HCT116 (cell line): Measurements from ENCODE around the gene FNIP2. TPM values are rescaled to one million over a fixed set of nuclear protein-coding genes. Genes with fewer than 3 reads are reported as not detected.

Experiments used
- ATAC-seq: fragments of 200-7000 bp; cut with Tn5 transposase; 2 replicates; pipeline ENCODE4 v1.9.1; 2020; ENCODE audit warnings: mild to moderate bottlenecking, moderate library complexity
- BruUV-seq: library from RNA; stranded (reverse); fragments of 400-500 nt; replicated peaks from 2 replicates; lab custom pipeline; 2021; lab: Mats Ljungman, UMichigan
- CTCF ChIA-PET: fragments of 300-600 bp; sonication (Branson Sonifier 250); formaldehyde crosslinking; loops from one replicate; lab custom pipeline; 2021; ENCODE audit warnings: antibody characterized with exemption; lab: Charles Lee
- POLR2A ChIA-PET: fragments of 300-600, 350-600 bp; sonication (Branson Sonifier 250); formaldehyde crosslinking; loops from one replicate; lab custom pipeline; 2021; ENCODE audit warnings: antibody characterized with exemption; lab: Charles Lee
- RAD21 ChIA-PET, 2 experiments: fragments of 300-600 bp; sonication (Branson Sonifier 250); formaldehyde crosslinking; loops; one replicate each; lab custom pipeline; 2023; ENCODE audit warnings: low total read pairs in 2 of 2; ENCODE audit not compliant: uncharacterized antibody in 2 of 2, unreplicated experiment in 2 of 2, low non-redundant PET in 1 of 2; lab: Charles Lee
- DNase-seq: peaks from one replicate; pipeline ENCODE4 v3.0.0-alpha.2; 2010; ENCODE audit warnings: low read depth, low spot score
- H2AFZ ChIP-seq: fragments of 200-600 bp; shearing (Covaris generic), sonication (generic); 2 replicates; pipeline ENCODE4 v1.6.1; 2017; ENCODE audit warnings: low read depth, mixed run types, mixed read lengths, antibody characterized with exemption, low read length; ENCODE audit not compliant: poor library complexity, severe bottlenecking
- H3K27ac ChIP-seq: 2 replicates; pipeline ENCODE4 v1.5.1; 2012; ENCODE audit warnings: low read depth, low read length
- H3K27me3 ChIP-seq: fragments of 200-600 bp; sonication (generic); 2 replicates; pipeline ENCODE4 v1.6.1; 2016; ENCODE audit warnings: mixed run types, low read length, mixed read lengths; ENCODE audit not compliant: insufficient read depth
- H3K36me3 ChIP-seq, 2 experiments: fragments of 200-500 bp in 1 of 2; fragments of 200-600 bp in 1 of 2; sonication (Bioruptor generic) in 1 of 2; sonication (generic) in 1 of 2; 2 replicates each; pipeline versions ENCODE4 v1.5.1 to v1.6.1; 2014 to 2016; ENCODE audit warnings: low read length in 2 of 2, inconsistent platforms in 1 of 2, mixed read lengths in 1 of 2, mixed run types in 1 of 2; ENCODE audit not compliant: insufficient read depth in 2 of 2, control insufficient read depth in 1 of 2
- H3K4me1 ChIP-seq, 2 experiments: fragments of 200-600 bp in 1 of 2; sonication (generic) in 1 of 2; 2 replicates each; pipeline versions ENCODE4 v1.5.1 to v1.6.1; 2012 to 2017; ENCODE audit warnings: low read length in 2 of 2, inconsistent platforms in 1 of 2, mild to moderate bottlenecking in 1 of 2, mixed read lengths in 1 of 2, mixed run types in 1 of 2, moderate library complexity in 1 of 2; ENCODE audit not compliant: insufficient read depth in 2 of 2, control insufficient read depth in 1 of 2
- H3K4me2 ChIP-seq: fragments of 200-600 bp; sonication (generic); 2 replicates; pipeline ENCODE4 v1.6.1; 2017; ENCODE audit warnings: mixed run types, low read length, mixed read lengths
- H3K4me3 ChIP-seq, 2 experiments: fragments of 200-600 bp in 1 of 2; sonication (generic) in 1 of 2; replicated peaks in 1 of 2; 2 replicates each; pipeline ENCODE4 v1.5.1; 2011 to 2016; ENCODE audit warnings: low read length in 2 of 2, control low read depth in 1 of 2, low read depth in 1 of 2, mild to moderate bottlenecking in 1 of 2, mixed read lengths in 1 of 2, mixed run types in 1 of 2
- H3K79me2 ChIP-seq: fragments of 200-600 bp; sonication (generic); 2 replicates; pipeline ENCODE4 v1.6.1; 2017; ENCODE audit warnings: mild to moderate bottlenecking, mixed run types, low read length, moderate library complexity, mixed read lengths; ENCODE audit not compliant: insufficient read depth
- H3K9ac ChIP-seq: fragments of 200-600 bp; sonication (generic); 2 replicates; pipeline ENCODE4 v1.6.1; 2016; ENCODE audit warnings: low read length, mixed read lengths
- H3K9me2 ChIP-seq: fragments of 200-600 bp; sonication (generic), shearing (Covaris generic); 2 replicates; pipeline ENCODE4 v1.6.1; 2017; ENCODE audit warnings: mixed run types, mild to moderate bottlenecking, moderate library complexity; ENCODE audit not compliant: insufficient read depth
- H3K9me3 ChIP-seq, 2 experiments: fragments of 200-500 bp in 1 of 2; fragments of 200-600 bp in 1 of 2; sonication (Bioruptor generic) in 1 of 2; sonication (generic) in 1 of 2; 2 replicates each; pipeline ENCODE4 v1.6.1; 2014 to 2017; ENCODE audit warnings: low read length in 2 of 2, mixed read lengths in 2 of 2, inconsistent platforms in 1 of 2, low read depth in 1 of 2, mild to moderate bottlenecking in 1 of 2, mixed run types in 1 of 2, moderate library complexity in 1 of 2; ENCODE audit not compliant: control insufficient read depth in 1 of 2, insufficient read depth in 1 of 2
- H4K20me1 ChIP-seq: fragments of 200-600 bp; sonication (generic), shearing (Covaris generic); 2 replicates; pipeline ENCODE4 v1.6.1; 2017; ENCODE audit warnings: mixed run types, mild to moderate bottlenecking, moderate library complexity; ENCODE audit not compliant: insufficient read depth
- CBX3 ChIP-seq: IDR thresholded peaks from 2 replicates; pipeline ENCODE4 v1.6.1; 2012; ENCODE audit warnings: low read depth
- ELF1 ChIP-seq: IDR thresholded peaks from 2 replicates; pipeline ENCODE4 v1.6.1; 2012; ENCODE audit warnings: low read depth, borderline replicate concordance
- FOSL1 ChIP-seq: IDR thresholded peaks from 2 replicates; pipeline ENCODE4 v1.6.1; 2012; ENCODE audit warnings: low read depth
- JUND ChIP-seq: IDR thresholded peaks from 2 replicates; pipeline ENCODE4 v1.6.1; 2012
- POLR2AphosphoS5 ChIP-seq: IDR thresholded peaks from 2 replicates; pipeline ENCODE4 v1.6.1; 2011; ENCODE audit warnings: mild to moderate bottlenecking, low read depth, low read length, moderate library complexity
- SIN3A ChIP-seq: IDR thresholded peaks from 2 replicates; pipeline ENCODE4 v1.6.1; 2012; ENCODE audit warnings: low read depth
- SP1 ChIP-seq: IDR thresholded peaks from 2 replicates; pipeline ENCODE4 v1.6.1; 2012; ENCODE audit warnings: low read depth
- SRF ChIP-seq: IDR thresholded peaks from 2 replicates; pipeline ENCODE4 v1.6.1; 2012; ENCODE audit warnings: low read depth
- TCF7L2 ChIP-seq: IDR thresholded peaks from 2 replicates; pipeline ENCODE4 v1.7.0; 2011; ENCODE audit warnings: borderline replicate concordance, inconsistent platforms; ENCODE audit not compliant: insufficient read depth, insufficient read length; ENCODE audit errors: extremely low read depth
- YY1 ChIP-seq: IDR thresholded peaks from 2 replicates; pipeline ENCODE4 v1.6.1; 2011; ENCODE audit warnings: low read length, low read depth, moderate library complexity, mild to moderate bottlenecking; ENCODE audit not compliant: insufficient replicate concordance; ENCODE audit errors: extremely low read depth
- ZFX ChIP-seq: fragments of 450-650 bp; IDR thresholded peaks from 2 replicates; pipeline ENCODE4 v1.6.1; 2017
- ZNF274 ChIP-seq: fragments of 200-500 bp; sonication (Bioruptor generic); IDR thresholded peaks from 2 replicates; pipeline ENCODE4 v1.6.1; 2014; ENCODE audit warnings: mild to moderate bottlenecking, low read depth, low read length, inconsistent platforms
- intact Hi-C: fragments of 100-400 bp; cut with micrococcal nuclease; formaldehyde crosslinking; loops from 2 replicates; pipeline ENCODE4 v1.10.0; 2022
- total RNA-seq: library from RNA; stranded (reverse); gene quantifications from one replicate; pipeline ENCODE4 v1.2.1, GENCODE V29; 2021; ENCODE audit not compliant: unreplicated experiment
- TF ChIP-seq, protein P1 (sequence below): IDR thresholded peaks from 2 replicates; pipeline ENCODE4 v1.6.1; 2012
- TF ChIP-seq, protein P2 (sequence below): IDR thresholded peaks from 2 replicates; pipeline ENCODE4 v1.6.1; 2011; ENCODE audit warnings: mild to moderate bottlenecking, low read length, moderate library complexity; ENCODE audit not compliant: insufficient replicate concordance; ENCODE audit errors: extremely low read depth
- TF ChIP-seq, protein P3 (sequence below): IDR thresholded peaks from 2 replicates; pipeline ENCODE4 v1.6.1; 2012; ENCODE audit warnings: low read depth

Gene FNIP2
- total RNA-seq, 1 experiment from 2014 or later: 4.8 TPM

DNA sequence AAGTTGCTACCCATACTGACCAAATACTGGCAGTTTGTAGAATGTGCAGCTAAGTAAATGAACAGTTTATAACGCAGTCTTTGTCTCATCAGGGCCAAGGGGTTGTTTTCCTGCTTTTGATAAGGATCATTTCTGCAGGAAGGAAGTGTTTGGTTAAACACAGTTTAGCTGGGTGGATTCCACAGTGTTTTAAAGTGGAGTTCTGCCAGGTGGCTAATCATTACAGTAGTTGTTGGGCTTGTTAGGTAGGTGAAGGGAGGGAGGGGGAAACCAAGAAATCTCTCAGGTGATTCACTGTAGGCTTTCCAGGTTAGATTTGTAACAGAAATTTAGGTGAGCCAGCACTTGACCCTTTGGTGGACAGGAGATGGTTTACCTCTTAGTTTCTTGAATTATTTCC is 58.1 kb downstream of the FNIP2 start:
- Histone ChIP-seq H3K27me3 (no peaks in the 10 kb centered on the region), H3K36me3 (no peaks in the 10 kb centered on the region), H3K9me2 (no peaks in the 10 kb centered on the region), H3K9ac (no peak overlapping the region), H3K4me1 (peaks cover 0 to 13% of the 10 kb centered on the region in 2 experiments; a peak in 2 of 4 replicates), H3K4me3 (no peak overlapping the region), H2AFZ (no peak overlapping the region), H4K20me1 (no peaks in the 10 kb centered on the region), H3K9me3 (no peaks in the 10 kb centered on the region), H3K27ac (no peak overlapping the region), H3K79me2 (no peaks in the 10 kb centered on the region), H3K4me2 (peak overlapping the region; percentile 20; the same call in 1 of the 2 replicates)
- ChIA-PET RAD21 (no interaction called here), POLR2A (no interaction called here), CTCF (no interaction called here)
- DNase-seq: no peak
- BruUV-seq: no TSS peak
- intact Hi-C loops: no loop called here
- TF ChIP-seq SIN3A (no peak), JUND (no peak), SP1 (peak; percentile 38; the same call in 1 of the 2 replicates), TCF7L2 (no peak), FOSL1 (no peak)
- TF ChIP-seq, protein P1, sequence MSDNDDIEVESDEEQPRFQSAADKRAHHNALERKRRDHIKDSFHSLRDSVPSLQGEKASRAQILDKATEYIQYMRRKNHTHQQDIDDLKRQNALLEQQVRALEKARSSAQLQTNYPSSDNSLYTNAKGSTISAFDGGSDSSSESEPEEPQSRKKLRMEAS: no peak
- TF ChIP-seq, protein P2, sequence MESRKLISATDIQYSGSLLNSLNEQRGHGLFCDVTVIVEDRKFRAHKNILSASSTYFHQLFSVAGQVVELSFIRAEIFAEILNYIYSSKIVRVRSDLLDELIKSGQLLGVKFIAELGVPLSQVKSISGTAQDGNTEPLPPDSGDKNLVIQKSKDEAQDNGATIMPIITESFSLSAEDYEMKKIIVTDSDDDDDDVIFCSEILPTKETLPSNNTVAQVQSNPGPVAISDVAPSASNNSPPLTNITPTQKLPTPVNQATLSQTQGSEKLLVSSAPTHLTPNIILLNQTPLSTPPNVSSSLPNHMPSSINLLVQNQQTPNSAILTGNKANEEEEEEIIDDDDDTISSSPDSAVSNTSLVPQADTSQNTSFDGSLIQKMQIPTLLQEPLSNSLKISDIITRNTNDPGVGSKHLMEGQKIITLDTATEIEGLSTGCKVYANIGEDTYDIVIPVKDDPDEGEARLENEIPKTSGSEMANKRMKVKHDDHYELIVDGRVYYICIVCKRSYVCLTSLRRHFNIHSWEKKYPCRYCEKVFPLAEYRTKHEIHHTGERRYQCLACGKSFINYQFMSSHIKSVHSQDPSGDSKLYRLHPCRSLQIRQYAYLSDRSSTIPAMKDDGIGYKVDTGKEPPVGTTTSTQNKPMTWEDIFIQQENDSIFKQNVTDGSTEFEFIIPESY: no peak
- no peak; the same call in 1 of the 2 replicates for ATAC-seq

DNA sequence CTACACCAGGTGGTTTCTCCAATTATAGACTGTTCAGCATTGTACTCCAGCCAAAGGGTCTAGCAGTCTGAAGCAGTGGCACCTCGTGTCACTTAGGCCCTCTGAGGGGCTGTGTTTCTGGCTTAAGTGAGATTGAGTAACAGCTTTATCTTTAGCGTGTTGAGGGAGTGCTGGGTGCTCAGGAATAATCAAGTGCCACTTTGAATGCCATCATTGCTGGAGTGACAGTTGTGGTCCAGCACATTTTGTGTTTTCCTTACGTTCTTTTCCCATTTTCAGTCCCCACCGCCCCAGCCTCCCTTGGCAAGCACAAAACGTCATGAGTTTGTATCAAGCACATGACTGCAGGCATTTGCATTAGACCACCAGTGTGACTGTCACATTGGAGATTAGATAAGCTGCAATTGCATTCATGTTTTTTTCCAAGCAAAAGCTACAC is 58.7 kb downstream of the FNIP2 start:
- no peaks in the 10 kb centered on the region for H3K79me2 ChIP-seq
- ATAC-seq (no peak), DNase-seq (no peak)
- no TSS peak for BruUV-seq
- ChIA-PET RAD21 (no interaction called here), POLR2A (no interaction called here), CTCF (no interaction called here)
- H3K9ac ChIP-seq: no peak overlapping the region
- intact Hi-C loops: no loop called here
- no peaks in the 10 kb centered on the region for H4K20me1 ChIP-seq
- no peaks in the 10 kb centered on the region for H3K9me3 ChIP-seq
- peaks cover 0 to 13% of the 10 kb centered on the region in 2 experiments; a peak in 2 of 4 replicates for H3K4me1 ChIP-seq
- no peak overlapping the region for H2AFZ ChIP-seq
- H3K27ac ChIP-seq: no peak overlapping the region
- no peaks in the 10 kb centered on the region for H3K36me3 ChIP-seq
- no peak overlapping the region for H3K4me2 ChIP-seq
- no peak overlapping the region for H3K4me3 ChIP-seq
- H3K9me2 ChIP-seq: no peaks in the 10 kb centered on the region
- H3K27me3 ChIP-seq: no peaks in the 10 kb centered on the region
- TF ChIP-seq ZNF274: no peak
- TF ChIP-seq SRF: no peak
- TF ChIP-seq POLR2AphosphoS5: no peak
- TF ChIP-seq ELF1: no peak
- TF ChIP-seq SP1: no peak
- no peak for TF ChIP-seq YY1
- no peak for TF ChIP-seq TCF7L2
- TF ChIP-seq, protein P3, sequence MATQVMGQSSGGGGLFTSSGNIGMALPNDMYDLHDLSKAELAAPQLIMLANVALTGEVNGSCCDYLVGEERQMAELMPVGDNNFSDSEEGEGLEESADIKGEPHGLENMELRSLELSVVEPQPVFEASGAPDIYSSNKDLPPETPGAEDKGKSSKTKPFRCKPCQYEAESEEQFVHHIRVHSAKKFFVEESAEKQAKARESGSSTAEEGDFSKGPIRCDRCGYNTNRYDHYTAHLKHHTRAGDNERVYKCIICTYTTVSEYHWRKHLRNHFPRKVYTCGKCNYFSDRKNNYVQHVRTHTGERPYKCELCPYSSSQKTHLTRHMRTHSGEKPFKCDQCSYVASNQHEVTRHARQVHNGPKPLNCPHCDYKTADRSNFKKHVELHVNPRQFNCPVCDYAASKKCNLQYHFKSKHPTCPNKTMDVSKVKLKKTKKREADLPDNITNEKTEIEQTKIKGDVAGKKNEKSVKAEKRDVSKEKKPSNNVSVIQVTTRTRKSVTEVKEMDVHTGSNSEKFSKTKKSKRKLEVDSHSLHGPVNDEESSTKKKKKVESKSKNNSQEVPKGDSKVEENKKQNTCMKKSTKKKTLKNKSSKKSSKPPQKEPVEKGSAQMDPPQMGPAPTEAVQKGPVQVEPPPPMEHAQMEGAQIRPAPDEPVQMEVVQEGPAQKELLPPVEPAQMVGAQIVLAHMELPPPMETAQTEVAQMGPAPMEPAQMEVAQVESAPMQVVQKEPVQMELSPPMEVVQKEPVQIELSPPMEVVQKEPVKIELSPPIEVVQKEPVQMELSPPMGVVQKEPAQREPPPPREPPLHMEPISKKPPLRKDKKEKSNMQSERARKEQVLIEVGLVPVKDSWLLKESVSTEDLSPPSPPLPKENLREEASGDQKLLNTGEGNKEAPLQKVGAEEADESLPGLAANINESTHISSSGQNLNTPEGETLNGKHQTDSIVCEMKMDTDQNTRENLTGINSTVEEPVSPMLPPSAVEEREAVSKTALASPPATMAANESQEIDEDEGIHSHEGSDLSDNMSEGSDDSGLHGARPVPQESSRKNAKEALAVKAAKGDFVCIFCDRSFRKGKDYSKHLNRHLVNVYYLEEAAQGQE: no peak
- TF ChIP-seq CBX3: no peak
- TF ChIP-seq, protein P1: no peak
- no peak for TF ChIP-seq ZFX
